SU-DHL-6 (cell line): ENCODE measurements around the gene SKI.

Experiments used
- H2AFZ ChIP-seq: fragments of 200-600 bp; sonication (generic); 2 replicates; pipeline ENCODE4 v1.6.1; 2014; ENCODE audit warnings: low read depth, mild to moderate bottlenecking, moderate library complexity, mixed read lengths, antibody characterized with exemption, low read length; ENCODE audit not compliant: severe bottlenecking
- H3F3A ChIP-seq: fragments of 200-600 bp; shearing (Covaris generic); 2 replicates; pipeline ENCODE4 v1.6.0; 2016; ENCODE audit warnings: antibody characterized with exemption, mild to moderate bottlenecking; ENCODE audit not compliant: insufficient read depth
- H3K27ac ChIP-seq: fragments of 200-600 bp; sonication (generic); 2 replicates; pipeline ENCODE4 v1.5.1; 2016; ENCODE audit warnings: low read depth, mild to moderate bottlenecking, low read length, moderate library complexity, mixed read lengths
- H3K27me3 ChIP-seq: fragments of 200-600 bp; sonication (generic), shearing (Covaris generic); 2 replicates; pipeline ENCODE4 v1.6.0; 2014; ENCODE audit warnings: mild to moderate bottlenecking, low read length
- H3K36me3 ChIP-seq: fragments of 200-600 bp; sonication (generic); 2 replicates; pipeline ENCODE4 v1.6.1; 2014; ENCODE audit warnings: mild to moderate bottlenecking, low read length, mixed read lengths
- H3K4me2 ChIP-seq: fragments of 300-600, 200-600 bp; shearing (Covaris generic), sonication (generic); 2 replicates; pipeline ENCODE4 v1.6.0; 2014; ENCODE audit warnings: low read length, low read depth, mild to moderate bottlenecking; ENCODE audit not compliant: poor library complexity, severe bottlenecking
- H3K4me3 ChIP-seq: fragments of 200-600 bp; sonication (generic); 2 replicates; pipeline ENCODE4 v1.5.1; 2014; ENCODE audit warnings: antibody characterized with exemption, low read length, mild to moderate bottlenecking, mixed read lengths; ENCODE audit not compliant: insufficient read depth, poor library complexity, severe bottlenecking
- H3K79me2 ChIP-seq: fragments of 200-600 bp; sonication (generic); 2 replicates; pipeline ENCODE4 v1.6.1; 2014; ENCODE audit warnings: mild to moderate bottlenecking, low read length, moderate library complexity; ENCODE audit not compliant: insufficient read depth
- H3K9ac ChIP-seq: fragments of 200-600 bp; sonication (generic); 2 replicates; pipeline ENCODE4 v1.7.0; 2014; ENCODE audit warnings: mild to moderate bottlenecking, low read length
- H3K9me2 ChIP-seq: fragments of 200-600 bp; sonication (generic); replicated peaks from 2 replicates; pipeline ENCODE4 v1.6.1; 2014; ENCODE audit warnings: low read length; ENCODE audit not compliant: insufficient read depth
- H3K9me3 ChIP-seq: fragments of 200-600 bp; sonication (generic); 2 replicates; pipeline ENCODE4 v1.6.1; 2014; ENCODE audit warnings: low read length, mixed read lengths; ENCODE audit not compliant: insufficient read depth
- H4K20me1 ChIP-seq: fragments of 200-600 bp; sonication (generic); 2 replicates; pipeline ENCODE4 v1.6.1; 2014; ENCODE audit warnings: low read depth, mild to moderate bottlenecking, antibody characterized with exemption, low read length, moderate library complexity, mixed read lengths
- EZH2phosphoT487 ChIP-seq: fragments of 200-600 bp; sonication (generic), shearing (Covaris generic); conservative IDR thresholded peaks from 2 replicates; pipeline ENCODE4 v1.6.1; 2018; ENCODE audit warnings: mild to moderate bottlenecking, antibody characterized with exemption, low read length, moderate library complexity, mixed read lengths
- TF ChIP-seq, protein P1 (sequence below): fragments of 200-600 bp; sonication (generic); IDR thresholded peaks from one replicate; pipeline ENCODE4 v1.5.1; 2017; ENCODE audit warnings: antibody characterized with exemption, mild to moderate bottlenecking, low read length, moderate library complexity; ENCODE audit not compliant: insufficient read depth, poor library complexity, severe bottlenecking

Gene SKI

DNA sequence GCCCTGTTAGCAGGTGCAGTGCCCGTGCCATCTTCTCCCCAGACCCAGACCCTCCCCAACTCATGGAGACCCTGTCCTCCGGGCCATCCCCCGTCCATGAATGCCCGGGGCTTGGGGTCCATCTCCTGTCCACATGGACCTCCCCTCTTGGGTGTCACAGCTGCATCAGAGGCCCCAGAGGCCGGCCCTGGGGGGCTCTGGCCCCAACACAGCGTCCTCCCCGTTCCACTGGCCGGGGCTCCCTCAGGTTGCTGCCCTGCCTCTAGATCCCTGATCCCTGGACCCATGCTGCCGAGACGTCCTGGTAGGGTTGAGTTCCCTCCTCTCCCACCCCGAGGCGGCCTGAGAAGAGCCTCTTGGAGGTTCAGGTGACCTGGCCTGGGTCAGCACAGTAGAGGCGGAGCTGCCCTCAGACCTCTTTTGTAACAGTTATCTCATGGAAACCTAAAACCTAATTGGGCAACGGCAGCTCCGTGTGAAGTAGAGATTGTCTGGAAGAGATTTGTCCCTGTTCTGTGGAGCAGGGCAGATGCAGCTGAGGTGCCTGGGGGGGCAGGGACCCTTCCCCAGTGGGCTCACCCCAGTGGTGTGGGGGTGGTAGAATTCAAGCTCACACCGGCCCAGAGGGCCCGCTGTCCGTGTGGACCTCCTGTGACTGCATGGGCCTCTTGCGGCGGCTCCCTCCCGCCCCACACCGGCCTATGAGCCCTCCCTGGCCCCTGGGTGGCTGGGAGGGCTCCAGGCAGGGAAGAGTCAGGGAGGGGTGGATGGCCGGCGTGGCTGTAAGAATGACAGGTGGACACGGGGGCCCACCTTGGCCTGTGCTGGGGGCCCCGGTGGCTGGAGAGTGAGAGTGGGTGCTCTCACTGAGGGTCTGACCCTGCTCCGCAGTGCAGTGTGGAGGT is 56.1 kb downstream of the SKI start:
- Histone ChIP-seq H3F3A (no peaks in the 10 kb centered on the region), H3K79me2 (no peaks in the 10 kb centered on the region), H3K4me2 (no peak overlapping the region), H2AFZ (no peak overlapping the region), H3K9me2 (no peaks in the 10 kb centered on the region), H3K4me3 (no peak overlapping the region), H4K20me1 (no peaks in the 10 kb centered on the region; the same call in 1 of the 2 replicates), H3K27ac (no peak overlapping the region), H3K27me3 (no peaks in the 10 kb centered on the region), H3K36me3 (no peaks in the 10 kb centered on the region), H3K9me3 (no peaks in the 10 kb centered on the region), H3K9ac (no peak overlapping the region)
- TF ChIP-seq EZH2phosphoT487, result no peak
- TF ChIP-seq, protein P1, sequence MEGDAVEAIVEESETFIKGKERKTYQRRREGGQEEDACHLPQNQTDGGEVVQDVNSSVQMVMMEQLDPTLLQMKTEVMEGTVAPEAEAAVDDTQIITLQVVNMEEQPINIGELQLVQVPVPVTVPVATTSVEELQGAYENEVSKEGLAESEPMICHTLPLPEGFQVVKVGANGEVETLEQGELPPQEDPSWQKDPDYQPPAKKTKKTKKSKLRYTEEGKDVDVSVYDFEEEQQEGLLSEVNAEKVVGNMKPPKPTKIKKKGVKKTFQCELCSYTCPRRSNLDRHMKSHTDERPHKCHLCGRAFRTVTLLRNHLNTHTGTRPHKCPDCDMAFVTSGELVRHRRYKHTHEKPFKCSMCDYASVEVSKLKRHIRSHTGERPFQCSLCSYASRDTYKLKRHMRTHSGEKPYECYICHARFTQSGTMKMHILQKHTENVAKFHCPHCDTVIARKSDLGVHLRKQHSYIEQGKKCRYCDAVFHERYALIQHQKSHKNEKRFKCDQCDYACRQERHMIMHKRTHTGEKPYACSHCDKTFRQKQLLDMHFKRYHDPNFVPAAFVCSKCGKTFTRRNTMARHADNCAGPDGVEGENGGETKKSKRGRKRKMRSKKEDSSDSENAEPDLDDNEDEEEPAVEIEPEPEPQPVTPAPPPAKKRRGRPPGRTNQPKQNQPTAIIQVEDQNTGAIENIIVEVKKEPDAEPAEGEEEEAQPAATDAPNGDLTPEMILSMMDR, result no peak

DNA sequence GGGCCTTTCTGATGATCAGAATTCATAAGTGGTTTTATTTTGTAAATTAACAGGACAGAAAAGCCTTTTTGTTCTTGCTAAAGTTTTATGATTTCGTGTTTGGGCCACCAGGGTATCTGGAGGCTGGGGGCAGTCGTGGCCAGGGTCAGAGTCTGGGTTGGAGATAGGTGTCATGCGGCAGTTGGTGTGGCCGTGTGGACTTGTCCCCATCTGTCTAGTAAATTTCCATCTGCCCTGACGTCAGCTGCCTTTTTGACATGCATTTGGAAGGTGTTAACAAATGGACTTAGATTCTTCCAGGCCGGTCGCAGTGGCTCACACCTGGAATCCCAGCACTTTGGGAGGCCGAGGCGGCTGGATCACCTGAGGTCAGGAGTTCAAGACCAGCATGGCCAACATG is 56.8 kb downstream of the SKI start:
- Histone ChIP-seq H3K27me3 (no peaks in the 10 kb centered on the region), H3K9me2 (no peaks in the 10 kb centered on the region), H3K79me2 (no peaks in the 10 kb centered on the region), H3F3A (no peaks in the 10 kb centered on the region), H3K4me2 (no peak overlapping the region), H3K9ac (no peak overlapping the region), H4K20me1 (no peaks in the 10 kb centered on the region; the same call in 1 of the 2 replicates), H3K9me3 (no peaks in the 10 kb centered on the region), H3K4me3 (no peak overlapping the region), H2AFZ (no peak overlapping the region), H3K36me3 (no peaks in the 10 kb centered on the region), H3K27ac (no peak overlapping the region)
- TF ChIP-seq, protein P1, result no peak
- TF ChIP-seq EZH2phosphoT487, result no peak

DNA sequence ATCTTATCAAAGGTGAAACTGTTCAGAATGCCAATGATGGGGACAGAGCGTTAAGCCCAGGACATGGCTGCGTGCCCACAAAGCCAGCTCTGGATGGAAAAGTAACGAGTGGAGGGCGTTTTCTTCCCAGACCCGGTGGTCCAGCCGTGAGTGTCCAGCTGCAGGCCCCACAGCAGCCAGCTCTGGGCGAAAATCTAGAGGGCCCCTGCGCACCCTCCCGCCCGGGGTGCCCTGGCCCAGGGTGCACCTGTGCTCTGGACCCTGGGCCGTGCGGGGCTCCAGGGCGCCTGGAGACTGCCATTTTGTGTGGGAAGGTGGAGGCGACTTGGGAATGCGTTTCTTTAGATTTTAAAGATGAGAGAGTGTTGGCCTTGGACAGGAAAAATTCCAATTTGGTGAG is 58.8 kb downstream of the SKI start:
- Histone ChIP-seq H3K4me3 (no peak overlapping the region), H4K20me1 (no peaks in the 10 kb centered on the region; the same call in 1 of the 2 replicates), H3K9ac (no peak overlapping the region), H3K9me3 (no peaks in the 10 kb centered on the region), H3K36me3 (no peaks in the 10 kb centered on the region), H2AFZ (no peak overlapping the region), H3K27me3 (no peaks in the 10 kb centered on the region), H3K4me2 (no peak overlapping the region), H3K27ac (no peak overlapping the region), H3F3A (no peaks in the 10 kb centered on the region), H3K79me2 (no peaks in the 10 kb centered on the region), H3K9me2 (no peaks in the 10 kb centered on the region)
- TF ChIP-seq, protein P1, result no peak
- no peak for TF ChIP-seq EZH2phosphoT487
